UCSD-AML1 (cell line): Measurements from ENCODE around the gene RTN1.

Experiments
- DNase-seq: peaks from one replicate; lab custom pipeline; 2025; ENCODE audit not compliant: unreplicated experiment; lab: John Stamatoyannopoulos, UW

Gene RTN1

GRCh38 chr14:59788176-59788575 is 82.4 kb downstream of the RTN1 start:
- no peak for DNase-seq

DNA sequence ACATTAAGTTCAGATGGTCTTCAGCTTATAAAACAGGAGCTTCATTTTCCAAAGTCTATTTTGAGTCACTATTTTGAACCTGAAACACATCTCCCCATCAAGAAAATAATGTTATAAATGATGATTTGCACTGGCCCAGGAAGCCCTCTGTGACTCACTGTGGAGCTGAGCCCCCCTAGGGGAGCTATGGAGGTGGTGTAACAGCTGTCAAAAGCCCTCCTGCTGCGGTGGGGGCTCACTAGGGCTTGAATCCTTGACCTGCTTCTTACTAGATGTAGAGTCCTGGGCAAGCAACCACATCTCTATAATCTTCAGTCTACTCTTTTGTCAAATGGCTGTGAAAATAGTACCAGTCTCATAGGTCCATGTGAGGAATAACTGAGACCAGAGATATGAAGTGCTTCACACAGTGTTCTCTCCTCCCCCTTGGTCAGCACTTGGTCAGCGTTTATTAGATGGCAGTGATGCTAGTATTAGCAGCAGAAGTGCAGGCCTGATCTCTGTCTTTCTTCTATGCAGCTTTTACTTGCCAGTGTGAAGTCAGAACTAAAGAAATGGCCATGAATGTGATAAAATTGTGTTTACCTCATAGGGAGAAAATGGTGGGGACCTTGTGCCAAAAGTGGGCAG is 83.4 kb downstream of the RTN1 start:
- DNase-seq: peak; percentile 6

- no peak for DNase-seq
These were observed 84.9 kb downstream of the RTN1 start for GRCh38 chr14:59785629-59786028.

GRCh38 chr14:59782760-59783159 is 87.8 kb downstream of the RTN1 start:
- DNase-seq: no peak

GRCh38 chr14:59777006-59777579 is 93.5 kb downstream of the RTN1 start:
- DNase-seq: no peak

GRCh38 chr14:59776468-59776867 is 94.1 kb downstream of the RTN1 start:
- DNase-seq: no peak

GRCh38 chr14:59772233-59772632 is 98.3 kb downstream of the RTN1 start:
- DNase-seq: no peak

DNA sequence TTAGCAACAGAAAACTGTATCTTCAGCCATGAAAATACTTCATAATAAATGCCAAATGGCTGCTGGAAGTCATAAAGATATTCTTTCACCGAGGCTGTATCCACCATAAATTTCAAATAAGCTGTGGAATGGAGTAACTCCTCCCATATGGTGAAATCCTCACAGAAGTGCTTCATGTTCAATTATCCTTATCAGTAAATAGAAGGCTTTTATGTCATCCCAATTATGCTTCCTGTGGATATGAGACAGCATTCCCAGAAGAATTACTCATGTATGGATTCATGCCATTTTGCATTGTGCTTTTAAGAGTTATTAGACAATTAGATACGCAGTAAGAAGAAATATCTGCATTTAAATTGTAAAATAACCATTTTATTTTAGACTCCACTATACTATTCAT is 99.0 kb downstream of the RTN1 start:
- DNase-seq: no peak

DNA sequence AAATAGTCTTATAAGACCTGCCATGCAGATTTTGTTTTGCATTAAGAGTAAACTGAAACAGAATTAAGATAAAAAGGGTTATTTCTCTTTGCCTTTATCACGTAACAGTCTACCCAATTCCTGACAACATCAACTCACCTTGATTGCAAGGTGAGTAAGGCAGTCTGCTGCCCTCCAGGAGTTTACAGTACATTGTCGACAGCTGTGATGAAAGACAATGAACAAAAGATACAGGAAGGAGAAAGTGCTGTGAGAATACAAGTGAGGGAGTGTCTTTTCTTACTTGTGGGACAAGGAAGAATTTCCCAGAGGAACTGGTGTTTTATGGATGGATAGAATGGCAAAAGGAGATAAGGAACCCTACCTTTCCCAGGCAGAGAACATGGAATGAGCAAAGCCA is 101.0 kb downstream of the RTN1 start:
- DNase-seq: no peak

DNA sequence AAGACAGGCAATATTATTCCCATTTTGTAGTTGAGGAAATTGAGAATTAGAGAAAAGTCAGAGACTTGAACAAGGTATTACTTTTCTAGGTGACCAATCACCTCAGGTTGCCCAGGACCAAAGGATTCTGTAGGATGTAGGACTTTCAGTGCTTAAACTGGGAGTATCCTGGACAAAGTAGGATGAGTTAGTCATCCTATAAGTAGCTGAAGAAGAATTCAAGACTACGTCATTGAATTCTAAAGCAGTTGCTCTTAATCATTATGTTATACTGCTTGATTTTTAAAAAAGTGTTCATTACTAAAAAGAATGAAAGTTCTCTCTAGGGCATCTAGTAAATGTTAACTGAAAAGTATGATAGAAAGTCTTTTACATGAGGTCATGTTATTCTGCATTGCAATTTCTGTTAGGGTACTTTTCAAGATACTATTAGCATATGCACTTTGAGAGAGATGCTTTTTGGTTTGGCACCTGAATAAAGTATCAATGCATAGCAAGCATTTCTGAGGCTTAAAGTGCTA is 101.7 kb downstream of the RTN1 start:
- no peak for DNase-seq

GRCh38 chr14:59761851-59762250 is 108.7 kb downstream of the RTN1 start:
- DNase-seq: no peak

- DNase-seq: no peak
These were observed 115.0 kb downstream of the RTN1 start for GRCh38 chr14:59755409-59756135.

GRCh38 chr14:59754256-59754655 is 116.3 kb downstream of the RTN1 start:
- no peak for DNase-seq

- no peak for DNase-seq
These were observed 117.1 kb downstream of the RTN1 start for GRCh38 chr14:59753512-59753911.

DNA sequence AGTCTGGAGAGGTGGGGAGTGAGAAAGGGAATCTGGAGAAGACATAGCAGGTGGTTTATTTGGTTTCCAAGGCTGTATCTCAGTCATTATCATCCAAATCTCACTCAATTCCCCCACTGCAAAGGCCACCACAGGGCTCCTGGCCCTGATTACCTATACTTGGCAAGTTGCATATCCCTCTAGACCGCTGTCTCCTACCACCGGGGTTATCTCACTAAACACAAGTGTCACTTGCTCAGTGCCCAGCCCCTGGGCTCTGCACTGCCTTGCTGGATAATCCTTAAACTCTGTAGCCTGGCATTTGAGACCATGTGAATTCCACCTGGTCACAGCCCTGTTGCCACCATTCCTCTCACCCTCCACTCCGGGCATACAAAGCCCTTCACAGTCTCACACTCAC is 119.0 kb downstream of the RTN1 start:
- DNase-seq: no peak

DNA sequence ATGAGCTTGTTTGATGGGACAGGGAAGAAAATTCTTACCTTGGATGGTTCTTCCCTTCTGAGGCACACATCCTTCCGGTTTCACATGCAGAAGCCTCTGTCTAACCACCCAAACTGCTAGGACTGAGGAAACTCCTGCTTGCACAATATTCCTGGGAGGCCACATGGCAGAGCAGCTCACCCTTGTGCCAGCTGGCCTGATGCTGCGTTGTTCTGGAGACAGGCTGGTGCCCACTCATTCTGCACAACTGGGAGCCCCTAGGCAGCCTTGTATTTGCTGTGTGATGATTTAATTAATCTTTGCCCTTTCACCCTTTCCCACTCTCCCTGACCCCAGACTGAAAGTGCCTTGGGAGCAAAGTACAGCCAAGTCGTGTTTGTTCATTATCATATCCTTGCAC is 130.8 kb downstream of the RTN1 start:
- no peak for DNase-seq

- DNase-seq: no peak
These were observed 142.3 kb downstream of the RTN1 start for GRCh38 chr14:59728304-59728703.

GRCh38 chr14:59727073-59727661 is 143.4 kb downstream of the RTN1 start:
- no peak for DNase-seq

- DNase-seq: no peak
These were observed 159.5 kb downstream of the RTN1 start for GRCh38 chr14:59711080-59711479.

DNA sequence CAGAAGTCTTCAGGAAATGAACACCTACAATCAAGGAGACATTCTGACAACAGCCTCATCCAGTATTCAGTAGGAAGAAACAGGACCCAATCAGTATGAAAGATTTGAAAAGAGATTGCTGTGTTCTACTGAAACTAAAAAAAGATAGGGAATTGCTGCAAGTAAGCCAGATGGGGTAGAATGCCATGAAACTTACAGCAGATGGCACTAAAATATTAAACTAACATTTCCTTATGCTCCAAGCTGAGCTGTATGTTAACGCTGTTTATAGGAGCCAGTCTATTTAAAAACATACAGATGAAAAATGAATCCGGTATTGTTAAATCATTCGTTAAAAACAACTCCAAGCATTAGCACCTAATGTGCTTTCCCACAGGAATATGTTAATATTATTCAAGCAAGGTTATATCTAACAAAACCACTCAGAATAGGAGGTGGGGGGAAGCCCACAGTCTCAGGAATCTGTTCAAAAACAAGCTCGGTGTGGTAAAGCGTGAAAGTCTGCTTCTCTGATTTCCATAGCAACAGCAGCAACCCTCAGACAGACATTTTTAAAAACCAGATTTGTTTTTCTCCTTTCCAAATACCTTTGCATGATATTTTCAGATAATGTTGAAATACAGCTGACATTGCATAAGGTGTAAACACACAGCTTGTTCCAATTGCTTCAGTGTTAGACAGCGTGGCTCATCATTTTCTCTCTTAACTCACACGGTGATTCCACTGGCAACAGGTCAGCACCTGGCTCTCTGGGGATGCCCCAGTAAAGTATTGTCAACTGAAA is 162.6 kb downstream of the RTN1 start:
- DNase-seq: no peak

DNA sequence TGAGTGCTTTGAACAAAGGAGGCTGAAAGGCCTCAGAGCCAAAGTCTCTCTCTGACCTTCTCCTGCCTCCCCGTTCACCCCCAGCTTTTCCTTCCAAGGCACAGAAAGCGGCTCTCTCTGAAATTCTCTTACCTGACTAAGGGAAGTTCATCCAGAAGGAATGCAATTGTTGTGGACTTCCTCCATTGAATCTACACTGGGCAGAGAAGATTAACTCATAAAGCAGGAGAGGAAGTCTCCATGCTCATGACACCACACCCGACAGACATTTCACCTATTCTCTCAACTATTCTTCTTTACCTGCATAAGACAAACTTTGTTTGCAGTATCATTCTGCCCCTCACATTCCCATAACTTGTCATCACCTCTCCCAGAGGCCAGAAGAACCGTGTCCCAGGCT is 164.7 kb downstream of the RTN1 start:
- no peak for DNase-seq
